Body of pancreas (tissue), 4 donors: ENCODE measurements around the gene HINT1.
"Not testable (repeated sequence)": the region's sequence is repeated elsewhere in the genome, so short reads cannot be mapped to it uniquely, and the experiment has no call there.

ENCODE experiments used
- CTCF ChIP-seq, 7 experiments: fragments of 450-650 bp in 4 of 7; fragments of 200-600 bp in 3 of 7; sonication (generic) in 3 of 7; IDR thresholded peaks; one replicate each; pipeline ENCODE4 v1.5.1; 2016 to 2019; ENCODE audit warnings: antibody characterized with exemption in 7 of 7
- POLR2A ChIP-seq, 3 donors: fragments of 450-650 bp; IDR thresholded peaks; one replicate each; pipeline ENCODE4 v1.6.1; 2016; ENCODE audit warnings: antibody characterized with exemption in 3 of 3, mild to moderate bottlenecking in 2 of 3

GRCh38 chr5:131138406-131138805 is 26.6 kb downstream of the HINT1 start:
- TF ChIP-seq POLR2A, CTCF (IDR thresholded peaks at IDR 0.05): not testable (repeated sequence)
